GM12875 (cell line): ENCODE results near the gene XRCC2.

Experiments used
- H3K4me3 ChIP-seq: one replicate; pipeline ENCODE4 v1.5.1; 2011; ENCODE audit warnings: low read depth, low read length, control low read depth
- CTCF ChIP-seq: IDR thresholded peaks from 2 replicates; pipeline ENCODE4 v1.5.1; 2011; ENCODE audit warnings: low read depth, mild to moderate bottlenecking, control low read depth, inconsistent platforms, low read length, moderate library complexity, borderline replicate concordance; ENCODE audit not compliant: insufficient read depth

The XRCC2 gene

GRCh38 chr7:152624228-152624627, 51.7 kb downstream of the XRCC2 start:
- TF ChIP-seq CTCF = no peak
- no peak overlapping the region for H3K4me3 ChIP-seq

GRCh38 chr7:152621426-152621825, 54.5 kb downstream of the XRCC2 start:
- no peak overlapping the region for H3K4me3 ChIP-seq
- TF ChIP-seq CTCF = no peak

- no peak overlapping the region for H3K4me3 ChIP-seq
- TF ChIP-seq CTCF = no peak
These were observed 56.8 kb downstream of the XRCC2 start for GRCh38 chr7:152619027-152619739.

GRCh38 chr7:152618427-152618826, 57.5 kb downstream of the XRCC2 start:
- no peak overlapping the region for H3K4me3 ChIP-seq
- TF ChIP-seq CTCF = no peak

- no peak overlapping the region for H3K4me3 ChIP-seq
- TF ChIP-seq CTCF = no peak
These were observed 58.9 kb downstream of the XRCC2 start for GRCh38 chr7:152617056-152617455.

GRCh38 chr7:152615031-152615741, 60.8 kb downstream of the XRCC2 start:
- TF ChIP-seq CTCF = no peak
- H3K4me3 ChIP-seq = no peak overlapping the region

GRCh38 chr7:152608656-152609055, 67.3 kb downstream of the XRCC2 start:
- H3K4me3 ChIP-seq = no peak overlapping the region
- no peak for TF ChIP-seq CTCF
